HG03442 (cell line): ENCODE results near the gene THAP4.
"Not testable (repeated sequence)": the region's sequence is repeated elsewhere in the genome, so short reads cannot be mapped to it uniquely, and the experiment has no call there.

ENCODE experiments used
- ATAC-seq: cut with Tn5 transposase; IDR thresholded peaks from one replicate; pipeline ENCODE4 v1.9.1; 2021; ENCODE audit warnings: mild to moderate bottlenecking, moderate library complexity; ENCODE audit not compliant: unreplicated experiment

Gene THAP4

DNA sequence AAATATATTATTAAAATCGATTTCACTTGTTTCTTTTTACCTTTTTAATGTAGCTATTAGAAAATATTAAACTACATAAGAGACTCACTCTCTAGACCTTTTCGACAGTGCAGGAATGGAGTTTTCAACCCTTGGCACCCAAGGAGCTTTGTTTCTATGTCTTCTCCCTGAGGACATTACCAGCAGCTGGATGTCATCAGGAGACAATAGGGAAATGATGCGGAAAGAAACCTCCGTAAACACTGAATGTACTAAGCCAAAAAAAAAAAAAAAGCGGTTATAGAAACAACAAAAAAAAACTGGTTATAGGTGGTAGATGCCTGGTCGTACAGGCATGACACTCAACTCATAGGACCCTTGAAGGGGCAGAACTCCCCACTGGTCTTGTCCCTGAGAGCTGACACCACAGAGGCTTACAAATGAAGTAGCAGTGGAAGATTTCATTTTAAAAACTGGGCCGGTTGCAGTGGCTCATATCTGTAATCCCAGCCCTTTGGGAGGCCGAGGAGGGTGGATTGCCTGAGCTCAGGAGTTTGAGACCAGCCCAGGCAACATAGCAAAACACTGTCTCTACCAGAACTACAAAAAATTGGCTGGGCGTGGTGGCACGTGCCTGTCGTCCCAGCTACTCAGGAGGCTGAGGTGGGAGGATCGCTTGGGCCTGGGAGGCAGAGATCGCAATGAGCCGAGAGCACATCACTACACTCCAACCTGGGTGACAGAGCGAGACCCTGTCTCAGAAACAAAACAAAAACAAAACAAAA is 23.8 kb downstream of the THAP4 start:
- ATAC-seq, result no peak

DNA sequence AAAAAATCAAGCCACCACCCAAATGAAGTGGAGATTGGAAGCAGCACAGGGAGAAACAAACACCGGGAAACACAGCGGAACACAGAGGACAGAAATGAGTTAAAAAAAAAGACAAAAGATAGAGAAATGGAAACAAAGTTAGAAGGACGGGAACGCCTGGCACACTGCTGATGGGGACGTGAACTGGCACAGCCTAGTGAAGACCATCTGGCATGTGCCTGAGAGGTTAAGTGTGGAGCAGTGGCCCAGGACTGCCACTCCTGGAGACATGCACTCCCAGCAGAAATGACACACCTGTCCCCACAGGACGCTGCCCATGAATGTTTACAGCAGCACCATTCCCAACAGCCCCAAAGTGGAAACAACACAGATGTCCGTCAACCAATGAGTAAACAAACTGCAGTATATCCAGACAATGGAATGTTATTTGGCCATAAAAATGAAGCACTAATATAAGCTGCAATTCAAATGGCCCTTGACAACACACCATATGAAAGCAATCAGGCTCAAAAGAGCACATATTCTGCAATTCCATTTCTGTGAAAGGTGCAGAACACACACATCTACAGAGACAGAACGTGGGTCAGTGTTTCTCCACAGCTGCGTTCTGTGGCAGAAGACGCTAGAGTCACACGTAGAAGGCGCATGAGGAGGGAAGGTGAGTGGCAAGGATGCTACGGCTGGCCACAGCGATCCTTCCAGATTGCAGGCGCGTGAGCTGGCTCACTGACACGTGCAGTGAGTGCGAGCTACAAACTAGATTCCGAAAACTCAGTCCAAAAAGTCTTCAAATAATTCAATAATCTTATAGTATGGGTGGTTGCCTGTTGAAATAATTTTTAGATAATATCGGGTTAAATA is 24.6 kb downstream of the THAP4 start:
- no peak for ATAC-seq

DNA sequence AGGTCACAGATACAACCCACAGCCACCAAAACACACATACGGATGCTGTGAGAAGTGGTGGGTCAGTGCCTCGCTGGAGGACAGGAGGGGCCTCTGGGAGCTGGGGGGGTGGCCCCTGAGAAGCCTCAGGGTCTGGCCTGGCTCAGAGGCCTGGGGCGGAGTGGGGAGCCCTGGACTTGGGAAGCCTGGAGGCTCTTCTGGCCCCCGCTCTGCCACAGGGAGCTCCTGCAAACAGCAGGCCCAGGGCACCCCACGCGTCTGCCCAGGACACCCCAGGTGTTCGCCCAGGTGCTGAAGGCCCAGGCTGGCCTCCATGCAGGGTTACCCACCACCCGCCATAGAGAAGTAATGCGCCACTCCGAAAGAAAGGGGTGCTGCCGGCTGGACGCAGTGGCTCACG is 25.9 kb downstream of the THAP4 start:
- no peak for ATAC-seq

DNA sequence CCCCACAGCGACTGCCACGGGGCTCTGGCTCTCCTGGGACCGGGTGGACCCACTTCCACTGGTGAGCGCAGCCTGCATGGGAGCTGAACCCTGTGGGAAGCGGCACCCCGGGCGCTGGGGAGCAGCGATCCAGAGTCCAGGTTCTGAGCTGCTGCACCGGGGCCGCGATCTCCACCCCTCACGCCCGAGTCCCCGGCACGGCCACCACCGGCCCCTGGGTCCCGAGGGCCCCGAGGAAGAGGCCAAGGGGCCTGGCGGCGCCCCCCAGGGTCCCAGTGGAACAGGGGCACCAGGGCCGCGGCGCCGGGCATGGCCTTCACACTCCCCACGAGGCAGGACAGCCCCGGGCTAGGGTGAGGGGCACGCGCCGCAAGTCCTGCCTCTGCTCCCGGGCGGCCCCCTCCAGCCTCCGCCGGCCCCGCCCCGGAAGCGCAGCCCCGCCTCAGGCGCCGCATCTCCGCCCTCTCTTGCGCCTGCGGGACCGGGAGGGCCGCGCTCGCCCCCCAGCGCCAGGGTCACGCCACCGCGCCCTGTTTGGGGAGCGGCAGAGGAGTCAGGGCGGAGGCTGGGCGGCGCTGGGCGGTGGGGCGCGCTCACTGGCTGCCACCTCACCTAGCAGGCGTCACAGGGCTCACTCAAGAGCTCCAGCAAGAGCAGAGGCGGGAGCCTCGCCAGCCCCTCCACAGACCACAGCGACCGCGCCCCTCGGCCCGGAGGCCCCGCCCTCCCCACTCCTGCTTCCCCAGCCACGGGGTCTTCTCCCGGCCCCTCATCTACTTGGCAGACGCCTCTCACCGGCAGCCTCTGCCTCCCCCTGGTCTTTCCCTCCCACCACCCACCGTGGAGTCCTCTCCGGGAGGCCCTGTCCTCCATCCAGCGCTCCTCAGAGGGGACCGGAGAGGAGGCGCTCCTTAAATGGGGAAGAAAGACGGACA is 26.8 kb downstream of the THAP4 start:
- peak; percentile 92 for ATAC-seq

DNA sequence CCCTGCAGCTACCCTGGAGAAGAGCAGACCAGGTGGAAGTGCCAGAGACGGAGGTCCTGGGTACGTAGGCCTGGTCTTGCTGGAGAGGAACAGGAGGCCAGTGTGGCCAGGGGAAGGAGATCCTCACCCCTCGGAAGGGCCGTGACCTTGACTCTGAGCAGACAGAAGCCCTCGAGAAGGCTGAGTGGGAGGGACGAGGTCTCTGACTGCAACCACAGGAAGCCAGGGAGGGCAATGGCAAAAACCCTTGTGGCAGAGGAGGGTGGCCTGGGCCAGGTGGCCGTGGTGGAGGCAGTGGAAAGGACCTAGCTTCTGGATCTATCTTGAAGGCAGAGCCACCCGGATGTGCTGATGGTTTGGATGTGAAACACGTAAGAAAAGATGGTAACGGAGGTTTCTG is 28.1 kb downstream of the THAP4 start:
- no peak for ATAC-seq

DNA sequence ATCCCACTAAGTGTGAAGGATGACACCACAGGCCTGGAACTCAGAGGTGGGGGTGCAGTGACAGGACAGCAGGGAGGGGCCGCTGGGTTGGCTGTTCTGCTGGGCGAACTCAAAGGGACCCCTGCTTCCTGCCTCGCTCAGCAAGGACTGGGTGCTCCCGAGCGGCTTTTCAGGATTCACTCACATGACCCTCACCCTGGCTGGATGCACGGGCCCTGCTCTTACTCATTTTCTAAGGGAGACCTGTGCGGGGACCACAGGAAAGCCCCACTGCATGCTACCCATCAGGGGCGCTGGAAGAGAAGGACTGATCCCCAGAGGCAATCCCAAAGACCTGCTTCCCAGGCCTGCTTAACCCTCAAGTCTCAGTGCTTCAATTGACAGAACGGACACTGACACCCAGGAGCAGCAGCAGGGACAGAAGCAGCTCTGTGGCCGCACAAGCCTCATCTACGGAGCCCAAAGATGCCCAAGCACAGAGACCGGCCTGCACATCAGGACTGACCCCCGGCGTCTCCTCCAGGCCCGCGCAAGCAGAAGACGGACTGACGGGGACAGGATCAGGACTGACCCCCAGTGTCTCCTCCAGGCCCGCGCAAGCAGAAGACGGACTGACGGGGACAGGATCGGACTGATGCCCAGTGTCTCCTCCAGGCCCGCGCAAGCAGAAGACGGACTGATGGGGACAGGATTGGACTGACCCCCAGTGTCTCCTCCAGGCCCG is 29.6 kb downstream of the THAP4 start:
- ATAC-seq, result no peak

DNA sequence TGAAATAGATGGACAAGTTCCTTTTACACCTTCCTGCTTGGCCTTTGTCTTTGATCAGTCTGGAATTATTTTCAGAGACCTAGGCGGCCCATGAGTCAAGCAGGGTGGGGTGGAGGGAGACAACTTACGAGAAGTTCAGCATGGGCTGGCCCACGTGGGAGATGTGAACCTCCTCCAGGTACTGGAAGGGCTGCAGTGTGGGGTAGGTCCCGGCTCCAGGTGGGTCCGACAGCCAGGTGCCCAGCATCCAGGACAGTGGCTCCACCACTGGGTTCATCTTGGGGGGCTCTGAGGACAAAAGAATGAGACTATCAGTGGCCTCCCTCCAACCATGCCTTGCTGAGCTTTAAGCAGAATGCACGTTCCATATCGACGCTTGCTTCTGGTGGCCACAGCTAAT is 30.8 kb downstream of the THAP4 start:
- ATAC-seq, result no peak

DNA sequence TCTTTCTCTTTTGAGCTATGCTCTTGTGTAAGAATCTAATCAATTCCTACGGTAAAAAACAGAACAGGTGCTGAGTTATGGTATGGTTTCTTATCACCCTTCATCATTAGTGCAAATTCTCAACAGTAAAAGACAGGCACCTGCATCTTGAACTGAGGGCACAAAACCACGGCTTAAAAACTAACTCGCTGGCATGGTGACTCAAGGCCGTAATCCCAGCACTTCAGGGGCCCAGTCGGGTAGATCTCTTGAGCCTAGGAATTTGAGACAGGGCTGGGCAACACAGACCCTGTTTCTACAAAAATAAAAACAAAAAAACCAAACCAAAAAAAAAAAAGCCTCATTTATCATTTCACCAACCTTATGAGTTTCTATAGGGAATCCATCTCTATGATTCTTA is 33.3 kb downstream of the THAP4 start:
- ATAC-seq, result no peak

DNA sequence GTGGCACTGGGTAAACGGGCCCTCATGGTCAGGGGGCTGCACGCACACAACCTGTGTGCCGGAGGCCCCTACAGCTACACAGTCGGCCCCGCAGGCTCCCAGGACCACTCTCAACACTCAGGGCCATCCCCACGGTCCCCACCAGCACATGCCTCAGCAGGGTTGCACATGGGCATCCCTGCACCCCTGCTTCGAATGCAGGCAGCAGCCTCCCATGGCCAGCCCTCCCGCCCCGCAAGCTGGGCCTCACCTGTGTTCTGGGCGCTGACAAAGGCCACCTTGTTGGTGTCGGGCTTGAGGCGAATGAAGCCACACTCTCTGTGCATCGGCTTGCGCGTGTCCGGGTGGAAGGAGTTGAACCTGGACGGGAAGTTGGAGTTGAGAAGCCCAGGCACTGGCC is 34.2 kb downstream of the THAP4 start:
- ATAC-seq, result no peak

DNA sequence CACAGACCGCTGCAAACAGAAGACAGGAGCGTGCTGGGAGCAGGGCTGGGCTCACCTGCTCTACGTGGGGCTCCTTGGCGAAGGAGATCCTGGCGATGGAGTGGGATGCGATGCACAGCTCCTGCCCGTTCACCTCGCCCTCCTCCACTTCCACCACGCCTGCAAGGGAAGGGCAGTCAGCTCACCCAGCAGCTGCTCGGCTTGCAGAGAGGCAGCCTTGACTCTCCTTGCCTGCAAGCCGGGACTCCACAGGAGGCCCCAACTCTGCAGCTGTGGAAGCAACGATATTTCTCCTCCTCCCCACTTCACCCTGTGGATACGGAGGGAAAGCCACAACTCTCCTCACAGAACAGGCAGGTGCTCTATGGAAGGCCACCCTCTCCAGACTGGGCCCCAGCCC is 35.1 kb downstream of the THAP4 start:
- ATAC-seq, result no peak

DNA sequence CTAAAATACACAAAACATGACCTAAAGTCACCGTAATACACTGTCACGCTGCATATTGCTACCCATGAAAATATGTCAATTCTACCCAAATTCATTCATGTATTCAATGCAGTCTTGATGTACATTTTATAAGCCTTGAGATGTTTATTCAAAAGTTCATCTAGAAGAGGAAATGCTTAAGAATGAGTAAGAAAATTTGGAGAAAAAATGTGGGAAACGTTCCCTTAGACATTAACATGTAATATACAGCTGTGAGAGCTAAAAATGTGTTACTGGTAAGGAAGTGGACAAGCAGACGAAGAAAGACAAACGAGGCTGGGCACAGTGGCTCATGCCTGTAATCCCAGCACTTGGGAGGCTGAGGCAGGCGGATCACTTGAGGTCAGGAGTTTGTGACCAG is 37.3 kb downstream of the THAP4 start:
- no peak for ATAC-seq

DNA sequence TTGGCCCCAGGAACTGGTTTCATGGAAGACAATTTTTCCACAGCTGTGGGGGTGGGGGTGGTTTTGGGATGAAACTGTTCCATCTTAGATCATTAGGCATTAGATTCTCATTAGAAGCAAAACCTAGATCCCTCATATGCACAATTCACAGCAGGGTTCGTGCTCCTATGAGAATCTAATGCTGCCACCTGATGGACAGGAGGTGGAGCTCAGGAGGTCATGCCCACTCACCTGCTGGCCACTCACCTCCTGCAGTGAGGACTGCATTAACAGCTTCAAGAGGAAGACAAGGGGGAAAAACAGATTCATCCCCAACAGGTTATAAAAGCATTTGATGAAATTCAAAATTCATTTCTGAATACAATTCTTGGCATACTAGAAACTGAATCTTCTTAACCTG is 38.5 kb downstream of the THAP4 start:
- ATAC-seq, result no peak

DNA sequence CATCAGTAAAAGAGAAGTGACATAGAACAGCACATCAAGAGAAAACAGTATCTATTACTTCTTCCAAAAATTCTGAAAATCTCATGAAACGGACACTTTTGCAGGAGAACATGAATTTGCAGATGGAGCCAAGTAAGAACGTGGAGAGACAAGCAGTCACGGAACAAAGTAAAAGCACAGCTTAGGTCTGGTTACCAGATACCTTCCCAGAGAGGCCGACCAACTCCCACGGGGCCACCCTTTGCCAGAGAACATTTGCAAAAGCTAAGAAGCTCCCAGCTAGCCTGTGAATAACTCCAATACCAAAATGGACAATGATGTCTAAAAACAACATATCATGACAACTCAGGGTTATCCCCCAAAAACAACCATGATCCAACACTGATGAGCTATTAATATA is 38.9 kb downstream of the THAP4 start:
- ATAC-seq, result no peak

DNA sequence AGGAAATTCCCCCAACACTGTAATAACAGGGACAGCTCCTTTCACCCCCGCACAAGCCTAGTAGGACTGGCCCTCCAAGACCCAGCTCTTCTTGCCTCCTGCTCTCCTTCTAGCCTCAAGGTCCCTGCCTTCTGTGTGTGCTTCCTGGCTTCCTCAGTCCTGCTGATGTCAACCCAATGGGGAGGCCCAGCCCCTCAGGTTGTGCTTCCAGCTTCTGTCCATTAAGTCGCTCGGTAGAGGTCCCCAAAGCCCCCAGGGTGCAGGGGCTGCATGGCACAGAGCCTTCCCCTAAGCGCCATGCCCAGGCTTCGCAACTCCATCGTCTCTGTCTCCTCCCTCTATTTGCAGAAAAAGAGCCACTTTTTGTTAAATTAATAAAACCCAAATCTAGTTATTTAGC is 39.4 kb downstream of the THAP4 start:
- no peak for ATAC-seq

DNA sequence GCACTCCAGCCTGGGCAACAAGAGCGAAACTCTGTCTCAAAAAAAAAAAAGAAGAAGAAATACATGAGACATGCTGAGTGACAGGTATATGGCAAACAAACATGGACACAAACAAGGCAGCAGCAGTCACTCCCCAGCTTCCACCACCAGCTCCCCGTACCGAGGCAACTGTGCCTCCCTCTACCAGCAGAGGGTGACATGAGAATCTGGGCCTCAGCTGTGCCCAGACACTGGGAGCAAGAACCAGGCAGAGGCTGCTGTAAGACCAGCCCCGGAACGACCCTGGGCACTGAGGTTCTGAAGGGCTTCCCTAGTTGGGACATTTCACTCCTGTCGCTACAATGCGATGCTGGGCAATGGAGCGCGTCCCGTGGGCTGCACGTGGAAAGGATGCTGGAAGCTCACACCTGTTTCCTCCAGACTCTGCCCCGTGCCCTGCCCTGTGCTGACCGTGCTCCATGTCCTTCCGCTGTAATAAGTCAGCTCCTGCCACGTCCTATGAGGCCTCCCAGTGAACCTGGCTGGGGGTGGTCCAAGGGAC is 41.3 kb downstream of the THAP4 start:
- no peak for ATAC-seq

DNA sequence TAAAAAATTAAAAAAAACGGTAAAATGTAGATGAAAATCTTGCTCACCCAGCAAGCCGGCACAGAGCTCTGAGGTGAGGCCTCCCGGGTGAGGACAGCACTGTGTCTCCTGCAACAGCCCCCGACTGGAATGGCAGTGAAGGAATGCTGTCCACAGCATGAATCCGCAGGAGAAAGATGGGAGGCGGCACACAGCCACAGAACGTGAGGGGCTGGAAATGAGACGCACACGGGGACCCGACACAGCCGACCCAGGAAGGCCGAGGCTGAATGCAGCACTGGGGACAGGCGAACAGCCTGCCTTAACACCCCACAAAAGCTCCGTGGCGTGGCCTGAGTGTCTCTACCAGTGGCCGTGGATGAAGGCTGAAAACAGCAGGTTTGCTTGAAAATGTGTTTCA is 43.7 kb downstream of the THAP4 start:
- ATAC-seq, result no peak

DNA sequence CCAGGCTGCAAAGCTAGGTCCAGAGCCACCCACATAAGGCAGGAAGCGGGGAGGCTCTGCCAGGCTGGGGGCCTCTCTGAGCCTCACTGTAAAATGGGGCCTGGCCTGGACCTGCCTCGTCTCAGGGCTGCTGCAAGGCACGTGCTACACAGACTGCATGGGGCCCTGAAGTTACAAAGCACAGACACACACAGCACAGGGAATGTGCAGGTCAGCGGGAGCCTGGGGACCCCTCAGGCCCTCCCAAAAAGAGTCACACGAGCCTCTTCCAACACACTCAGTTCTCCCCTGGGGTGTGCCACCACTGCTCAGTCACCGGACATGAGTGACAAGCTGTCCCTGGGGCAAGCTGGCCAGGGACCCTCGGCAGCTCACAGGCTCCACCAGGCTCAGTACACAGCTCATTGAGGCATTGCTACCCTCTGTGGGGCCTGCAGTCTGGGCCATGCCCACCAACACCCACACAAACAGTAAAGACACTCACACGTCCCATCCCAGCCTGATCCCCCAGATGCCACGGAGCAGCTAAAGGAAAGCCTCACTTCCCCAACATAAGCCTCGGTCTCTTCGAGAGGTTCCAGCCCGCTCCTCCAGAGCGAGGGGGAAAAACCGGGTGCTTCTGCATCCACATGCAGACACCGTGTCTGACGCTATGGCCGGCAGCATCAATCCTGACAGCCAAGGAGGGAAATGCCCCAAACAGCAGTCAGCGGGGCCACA is 44.7 kb downstream of the THAP4 start:
- no peak for ATAC-seq

DNA sequence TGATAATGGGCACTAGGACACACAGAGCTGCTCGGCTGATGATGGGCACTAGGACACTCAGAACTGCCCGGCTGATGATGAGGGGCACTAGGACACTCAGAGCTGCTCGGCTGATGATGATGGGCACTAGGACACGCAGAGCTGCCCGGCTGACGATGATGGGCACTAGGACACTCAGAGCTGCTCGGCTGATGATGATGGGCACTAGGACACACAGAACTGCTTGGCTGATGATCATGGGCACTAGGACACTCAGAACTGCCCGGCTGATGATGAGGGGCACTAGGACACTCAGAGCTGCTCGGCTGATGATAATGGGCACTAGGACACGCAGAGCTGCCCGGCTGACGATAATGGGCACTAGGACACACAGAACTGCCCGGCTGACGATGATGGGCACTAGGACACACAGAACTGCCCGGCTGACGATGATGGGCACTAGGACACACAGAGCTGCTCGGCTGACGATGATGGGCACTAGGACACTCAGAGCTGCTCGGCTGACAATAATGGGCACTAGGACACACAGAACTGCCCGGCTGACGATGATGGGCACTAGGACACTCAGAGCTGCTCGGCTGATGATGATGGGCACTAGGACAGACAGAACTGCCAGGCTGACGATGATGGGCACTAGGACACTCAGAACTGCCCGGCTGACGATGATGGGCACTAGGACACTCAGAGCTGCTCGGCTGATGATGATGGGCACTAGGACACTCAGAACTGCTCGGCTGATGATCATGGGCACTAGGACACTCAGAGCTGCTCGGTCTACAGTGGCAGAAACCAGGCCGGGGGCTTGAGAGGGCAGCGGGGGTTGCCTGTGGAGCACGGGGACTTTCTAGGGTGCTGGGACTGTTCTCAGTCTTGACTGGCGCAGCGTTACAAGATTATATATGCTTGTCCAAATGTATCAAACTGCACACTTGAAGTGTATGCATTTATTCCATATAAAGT is 46.2 kb downstream of the THAP4 start:
- ATAC-seq, result not testable (repeated sequence)

DNA sequence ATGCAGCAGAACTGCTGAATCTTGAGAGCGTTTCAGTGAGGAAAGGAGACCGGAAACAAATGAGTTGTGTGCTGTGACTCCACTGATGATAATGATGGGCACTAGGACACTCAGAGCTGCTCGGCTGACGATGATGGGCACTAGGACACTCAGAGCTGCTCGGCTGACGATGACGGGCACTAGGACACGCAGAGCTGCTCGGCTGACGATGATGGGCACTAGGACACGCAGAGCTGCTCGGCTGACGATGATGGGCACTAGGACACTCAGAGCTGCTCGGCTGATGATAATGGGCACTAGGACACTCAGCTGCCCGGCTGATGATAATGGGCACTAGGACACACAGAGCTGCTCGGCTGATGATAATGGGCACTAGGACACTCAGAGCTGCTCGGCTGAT is 47.1 kb downstream of the THAP4 start:
- ATAC-seq, result not testable (repeated sequence)
